ENCODE measurements around the gene TGM2. TPM values are rescaled to one million over a fixed set of nuclear protein-coding genes. Genes with fewer than 3 reads are reported as not detected.

TGM2 gene
- total and polyA plus RNA-seq, 9 of the 15 experiments (the other 6 are each of a cell fraction or from before 2014, with no cell fraction given): 5.5 to 78.5 (median 37.6) TPM

DNA sequence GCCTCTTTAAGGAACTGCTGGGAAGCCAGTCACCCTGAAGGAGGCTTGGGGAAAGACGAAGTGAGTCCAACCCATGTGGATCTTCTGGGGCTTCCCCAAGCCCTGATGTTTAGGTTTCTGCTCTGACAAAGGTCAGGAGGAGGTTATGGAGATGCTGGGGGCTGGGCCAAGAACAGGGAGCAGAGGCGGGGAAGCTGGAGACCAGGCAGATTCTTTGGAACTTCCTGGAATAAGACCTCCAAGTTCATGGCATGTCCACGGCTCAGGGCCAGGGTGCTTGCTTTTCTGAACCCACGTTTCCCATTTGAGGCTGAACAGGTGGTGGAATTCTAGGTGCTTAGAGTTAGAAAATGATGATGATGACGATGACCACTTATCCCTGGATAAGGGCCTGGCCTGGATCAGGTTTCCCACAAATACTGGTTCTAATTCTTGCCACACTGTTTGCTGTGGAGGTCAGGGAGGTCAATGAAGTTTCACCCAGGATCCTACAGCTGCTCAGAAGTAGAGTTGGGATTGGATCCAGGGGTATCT, 30.0 kb upstream of the TGM2 start:
- no peak for FAIRE-seq
- H3K9me1 ChIP-seq (ENCODE audit: control insufficient read depth, insufficient read depth, low read length): no peaks in the 10 kb centered on the region
- no peak overlapping the region for H3K27ac ChIP-seq (ENCODE audit: extremely low read depth, low read depth, low read length)
- BruUV-seq (replicated peaks): no TSS peak
- no peak for ATAC-seq
- 4% methylated on average over 5 of the region's 5 CpGs for WGBS (ENCODE audit: insufficient coverage, low coverage, missing lambda C conversion rate)
- H3K27me3 ChIP-seq (ENCODE audit: control insufficient read depth in 2 of 2, insufficient read depth in 2 of 2, low read length in 2 of 2): peaks cover 0 to 13% of the 10 kb centered on the region in 2 experiments; a peak in 3 of 5 replicates
- H3K36me3 ChIP-seq (ENCODE audit: control insufficient read depth, insufficient read depth, low read length): no peaks in the 10 kb centered on the region
- 0 out of 2 replicates have a peak, but pooled peaks cover 3% of the 10 kb centered on the region for H4K20me1 ChIP-seq (replicated peaks; ENCODE audit: control insufficient read depth, insufficient read depth, low read length)
- peaks cover 14 to 15% of the 10 kb centered on the region in 2 experiments for H3K4me1 ChIP-seq (replicated peaks in 1 of 2; ENCODE audit: control insufficient read depth in 2 of 2, insufficient read depth in 2 of 2, low read length in 2 of 2)
- DNase-seq (ENCODE audit: extremely low read depth in 1 of 4, low spot score in 3 of 4): no peak
- H3K9me3 ChIP-seq (replicated peaks; ENCODE audit: control insufficient read depth, insufficient read depth, low read depth, low read length): no peaks in the 10 kb centered on the region
- no peak overlapping the region for H3K9ac ChIP-seq (ENCODE audit: insufficient read depth in 1 of 2, low read depth in 2 of 2, low read length in 2 of 2)
- H3K4me2 ChIP-seq (ENCODE audit: insufficient read depth, low read length): no peak overlapping the region
- no peak overlapping the region for H2AFZ ChIP-seq (ENCODE audit: low read depth, low read length)
- CTCF ChIA-PET (ENCODE audit: low intra/inter-chr PET ratio): no interaction called here
- intact Hi-C loops (cut with micrococcal nuclease) (no loop called here), in situ Hi-C loops (cut with MboI) (no loop called here)
- POLR2A ChIA-PET: no interaction called here
- H3K79me2 ChIP-seq (ENCODE audit: control insufficient read depth, insufficient read depth, low read length): no peaks in the 10 kb centered on the region
- H3K4me3 ChIP-seq: no peak overlapping the region
- TF ChIP-seq NCOR1 (IDR thresholded peaks at IDR 0.05): no peak

DNA sequence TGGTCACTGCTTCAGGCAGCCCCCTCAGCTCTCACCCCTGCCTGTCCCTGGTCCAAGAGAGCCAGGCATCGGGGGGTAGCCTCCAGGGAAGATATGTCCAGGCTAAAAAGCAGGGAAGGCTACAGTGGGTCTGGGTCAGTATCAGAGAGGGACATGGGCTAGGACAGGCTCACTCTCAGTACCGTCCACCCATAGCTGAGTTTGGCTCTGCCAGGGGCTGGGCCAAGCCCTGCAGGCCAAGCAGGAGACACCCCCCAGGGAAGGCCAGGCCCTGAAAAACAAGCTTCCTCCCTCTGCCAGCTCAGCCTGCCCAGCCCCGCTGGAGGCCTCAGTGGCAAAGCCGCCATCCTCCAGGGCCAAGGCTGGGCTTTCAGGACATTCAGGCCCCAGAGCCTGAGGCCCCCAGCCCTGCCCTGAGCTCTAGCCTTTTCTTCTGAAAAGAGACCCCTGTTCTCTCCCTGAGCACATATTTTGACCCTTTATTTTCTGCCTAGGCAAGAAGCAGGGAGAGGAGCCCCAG, 28.6 kb upstream of the TGM2 start:
- H3K27me3 ChIP-seq (ENCODE audit: control insufficient read depth in 2 of 2, insufficient read depth in 2 of 2, low read length in 2 of 2): peaks cover 0 to 19% of the 10 kb centered on the region in 2 experiments; a peak in 4 of 5 replicates
- no peak overlapping the region for H3K9ac ChIP-seq (ENCODE audit: insufficient read depth in 1 of 2, low read depth in 2 of 2, low read length in 2 of 2)
- in situ Hi-C loops (cut with MboI) (no loop called here), intact Hi-C loops (cut with micrococcal nuclease) (no loop called here)
- FAIRE-seq (no peak), ATAC-seq (no peak), DNase-seq (ENCODE audit: extremely low read depth in 1 of 4, low spot score in 3 of 4) (no peak)
- no peak overlapping the region for H2AFZ ChIP-seq (ENCODE audit: low read depth, low read length)
- no TSS peak for BruUV-seq (replicated peaks)
- 4% methylated on average over 4 of the region's 4 CpGs for WGBS (ENCODE audit: insufficient coverage, low coverage, missing lambda C conversion rate)
- H3K9me3 ChIP-seq (replicated peaks; ENCODE audit: control insufficient read depth, insufficient read depth, low read depth, low read length): no peaks in the 10 kb centered on the region
- no peaks in the 10 kb centered on the region for H3K79me2 ChIP-seq (ENCODE audit: control insufficient read depth, insufficient read depth, low read length)
- H3K4me2 ChIP-seq (ENCODE audit: insufficient read depth, low read length): no peak overlapping the region
- ChIA-PET POLR2A (interaction anchor here (0.8 kb wide), 1 partner anchor 20 kb away, joined by 4 read pairs; no protein-coding TSS in a partner anchor), CTCF (ENCODE audit: low intra/inter-chr PET ratio) (no interaction called here)
- peaks cover 11 to 14% of the 10 kb centered on the region in 2 experiments; a peak in 4 of 5 replicates for H3K4me1 ChIP-seq (replicated peaks in 1 of 2; ENCODE audit: control insufficient read depth in 2 of 2, insufficient read depth in 2 of 2, low read length in 2 of 2)
- H3K4me3 ChIP-seq: no peak overlapping the region
- no peaks in the 10 kb centered on the region for H3K9me1 ChIP-seq (ENCODE audit: control insufficient read depth, insufficient read depth, low read length)
- peaks cover 2% of the 10 kb centered on the region; the same call in 1 of the 2 replicates for H4K20me1 ChIP-seq (replicated peaks; ENCODE audit: control insufficient read depth, insufficient read depth, low read length)
- H3K36me3 ChIP-seq (ENCODE audit: control insufficient read depth, insufficient read depth, low read length): no peaks in the 10 kb centered on the region
- no peak overlapping the region for H3K27ac ChIP-seq (ENCODE audit: extremely low read depth, low read depth, low read length)
- TF ChIP-seq ELF1 (tag; IDR thresholded peaks at IDR 0.05): no peak
- no peak for TF ChIP-seq RFX7 (CRISPR knock-in tag; IDR thresholded peaks at IDR 0.05)
- no peak for TF ChIP-seq DACH1 (IDR thresholded peaks at IDR 0.05; ENCODE audit: partially characterized antibody)
- TF ChIP-seq PYGO2 (tag; IDR thresholded peaks at IDR 0.05): no peak
- TF ChIP-seq, protein P1, sequence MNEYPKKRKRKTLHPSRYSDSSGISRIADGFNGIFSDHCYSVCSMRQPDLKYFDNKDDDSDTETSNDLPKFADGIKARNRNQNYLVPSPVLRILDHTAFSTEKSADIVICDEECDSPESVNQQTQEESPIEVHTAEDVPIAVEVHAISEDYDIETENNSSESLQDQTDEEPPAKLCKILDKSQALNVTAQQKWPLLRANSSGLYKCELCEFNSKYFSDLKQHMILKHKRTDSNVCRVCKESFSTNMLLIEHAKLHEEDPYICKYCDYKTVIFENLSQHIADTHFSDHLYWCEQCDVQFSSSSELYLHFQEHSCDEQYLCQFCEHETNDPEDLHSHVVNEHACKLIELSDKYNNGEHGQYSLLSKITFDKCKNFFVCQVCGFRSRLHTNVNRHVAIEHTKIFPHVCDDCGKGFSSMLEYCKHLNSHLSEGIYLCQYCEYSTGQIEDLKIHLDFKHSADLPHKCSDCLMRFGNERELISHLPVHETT (CRISPR knock-in tag; conservative IDR thresholded peaks at IDR 0.05 in 1 of 2, IDR thresholded peaks at IDR 0.05 in 1 of 2): no peak
- TF ChIP-seq PURB (CRISPR knock-in tag; IDR thresholded peaks at IDR 0.05; ENCODE audit: low read depth): no peak
- TF ChIP-seq, protein P2, sequence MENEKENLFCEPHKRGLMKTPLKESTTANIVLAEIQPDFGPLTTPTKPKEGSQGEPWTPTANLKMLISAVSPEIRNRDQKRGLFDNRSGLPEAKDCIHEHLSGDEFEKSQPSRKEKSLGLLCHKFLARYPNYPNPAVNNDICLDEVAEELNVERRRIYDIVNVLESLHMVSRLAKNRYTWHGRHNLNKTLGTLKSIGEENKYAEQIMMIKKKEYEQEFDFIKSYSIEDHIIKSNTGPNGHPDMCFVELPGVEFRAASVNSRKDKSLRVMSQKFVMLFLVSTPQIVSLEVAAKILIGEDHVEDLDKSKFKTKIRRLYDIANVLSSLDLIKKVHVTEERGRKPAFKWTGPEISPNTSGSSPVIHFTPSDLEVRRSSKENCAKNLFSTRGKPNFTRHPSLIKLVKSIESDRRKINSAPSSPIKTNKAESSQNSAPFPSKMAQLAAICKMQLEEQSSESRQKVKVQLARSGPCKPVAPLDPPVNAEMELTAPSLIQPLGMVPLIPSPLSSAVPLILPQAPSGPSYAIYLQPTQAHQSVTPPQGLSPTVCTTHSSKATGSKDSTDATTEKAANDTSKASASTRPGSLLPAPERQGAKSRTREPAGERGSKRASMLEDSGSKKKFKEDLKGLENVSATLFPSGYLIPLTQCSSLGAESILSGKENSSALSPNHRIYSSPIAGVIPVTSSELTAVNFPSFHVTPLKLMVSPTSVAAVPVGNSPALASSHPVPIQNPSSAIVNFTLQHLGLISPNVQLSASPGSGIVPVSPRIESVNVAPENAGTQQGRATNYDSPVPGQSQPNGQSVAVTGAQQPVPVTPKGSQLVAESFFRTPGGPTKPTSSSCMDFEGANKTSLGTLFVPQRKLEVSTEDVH (IDR thresholded peaks at IDR 0.05; ENCODE audit: low read depth, partially characterized antibody): no peak
- TF ChIP-seq GABPA (tag; conservative IDR thresholded peaks at IDR 0.05; ENCODE audit: low read depth): no peak
